Spinal cord (tissue), 10 donors: ENCODE results near the gene GOLGA8A. TPM values are rescaled to one million over a fixed set of nuclear protein-coding genes. Genes with fewer than 3 reads are reported as not detected.

Experiments used
- DNase-seq, 6 donors: peaks; one replicate each; pipeline versions ENCODE4 v3.0.0 to v3.0.0-alpha.2; 2013 to 2015; ENCODE audit warnings: low spot score in 6 of 6, low read depth in 4 of 6
- H3K27ac ChIP-seq: one replicate; pipeline ENCODE4 v1.5.1; 2013; ENCODE audit warnings: low read depth, low read length, control low read depth
- H3K27me3 ChIP-seq: one replicate; pipeline ENCODE4 v1.6.1; 2013; ENCODE audit warnings: low read length; ENCODE audit not compliant: control insufficient read depth, insufficient read depth
- H3K36me3 ChIP-seq: one replicate; pipeline ENCODE4 v1.6.1; 2013; ENCODE audit warnings: low read length; ENCODE audit not compliant: control insufficient read depth, insufficient read depth
- H3K4me1 ChIP-seq: one replicate; pipeline ENCODE4 v1.6.1; 2013; ENCODE audit warnings: low read length; ENCODE audit not compliant: control insufficient read depth, insufficient read depth
- H3K4me3 ChIP-seq: one replicate; pipeline ENCODE4 v1.5.1; 2013; ENCODE audit warnings: low read depth, low read length, control low read depth
- H3K9me3 ChIP-seq: one replicate; pipeline ENCODE4 v1.6.1; 2013; ENCODE audit warnings: low read length; ENCODE audit not compliant: control insufficient read depth, insufficient read depth
- WGBS: methylation state at CpG from one replicate; pipeline ENCODE4 v1.1.5; 2013; ENCODE audit warnings: missing lambda C conversion rate; ENCODE audit not compliant: insufficient coverage; 5-methylcytosine and 5-hydroxymethylcytosine counted together
- long read RNA-seq, 4 donors: transcript quantifications; one replicate each; lab custom pipeline, GENCODE V29; 2026
- polyA plus RNA-seq, 2 donors: library from polyadenylated mRNA; unstranded; fragments of 120-200 nt; gene quantifications; one replicate each; pipeline ENCODE4 v1.2.1, GENCODE V29; 2013; ENCODE audit not compliant: insufficient read length in 2 of 2
- total RNA-seq, 2 donors: library from RNA; depleted of rRNA in 1 of 2; stranded (reverse); fragments of 120-200 nt in 1 of 2; fragments of >200 nt in 1 of 2; gene quantifications; one replicate each; pipeline versions ENCODE4 v1.2.3 to v1.2.4, GENCODE V29; 2013 to 2014
- donor health status: healthy.

GOLGA8A gene
- total RNA-seq = 10 to 100 TPM; 47.3 to 82.5 TPM
- 100 to 1,000 TPM; 115 to 197 TPM for polyA plus RNA-seq
- long read RNA-seq, donor 1, partial matches to known transcripts = 37 of 39 reads
- long read RNA-seq, donor 1, other reads (novel, unspliced or antisense) = 0 of 39 reads
- long read RNA-seq, donor 2 = 0 reads
- long read RNA-seq, donor 3, partial matches to known transcripts = 7 of 7 reads
- long read RNA-seq, donor 3, other reads (novel, unspliced or antisense) = 0 of 7 reads
- long read RNA-seq, donor 4, partial matches to known transcripts = 85 of 87 reads
- long read RNA-seq, donor 4, other reads (novel, unspliced or antisense) = 0 of 87 reads

- Histone ChIP-seq H3K4me3 (no peak within 1 kb of the TSS), H3K4me1 (peaks cover 15% of the 10 kb centered on the region), H3K27me3 (no peaks in the 10 kb centered on the region), H3K27ac (no peak within 1 kb of the TSS), H3K36me3 (peaks cover 18% of the 10 kb centered on the region), H3K9me3 (no peaks in the 10 kb centered on the region)
- peak; percentile 55 to 96 (median 67) for DNase-seq
- WGBS = under 1% methylated on average over 30 of the region's 33 CpGs
Measured at GRCh38 chr15:34437687-34438086, at the start of gene GOLGA8A. GOLGA8A (minus strand) TSS chr15:34437808; CDS start chr15:34389691, 48,117 bp downstream.

- H3K36me3 ChIP-seq = no peaks in the 10 kb centered on the region
- H3K27me3 ChIP-seq = no peaks in the 10 kb centered on the region
- WGBS = 100% methylated on average over 2 of the region's 3 CpGs
- no peak overlapping the region for H3K27ac ChIP-seq
- H3K4me1 ChIP-seq = no peaks in the 10 kb centered on the region
- H3K4me3 ChIP-seq = no peak overlapping the region
- no peak for DNase-seq
- no peaks in the 10 kb centered on the region for H3K9me3 ChIP-seq
Measured at GRCh38 chr15:34483644-34484043, 46.0 kb upstream of the GOLGA8A start.

- Histone ChIP-seq H3K36me3 (no peaks in the 10 kb centered on the region), H3K27ac (no peak overlapping the region), H3K4me3 (no peak overlapping the region), H3K4me1 (no peaks in the 10 kb centered on the region), H3K27me3 (no peaks in the 10 kb centered on the region), H3K9me3 (no peaks in the 10 kb centered on the region)
- no CpG with 5 or more reads among the region's 3 CpGs for WGBS
- no peak for DNase-seq
Measured at GRCh38 chr15:34481370-34481769, 43.8 kb upstream of the GOLGA8A start.

- Histone ChIP-seq H3K4me3 (no peak overlapping the region), H3K27me3 (no peaks in the 10 kb centered on the region), H3K4me1 (no peaks in the 10 kb centered on the region), H3K36me3 (no peaks in the 10 kb centered on the region), H3K27ac (no peak overlapping the region), H3K9me3 (no peaks in the 10 kb centered on the region)
- WGBS = no CpG with 5 or more reads among the region's 1 CpG
- no peak for DNase-seq
Measured at GRCh38 chr15:34473840-34474239, 36.2 kb upstream of the GOLGA8A start.

- no peaks in the 10 kb centered on the region for H3K36me3 ChIP-seq
- H3K9me3 ChIP-seq = no peaks in the 10 kb centered on the region
- no peaks in the 10 kb centered on the region for H3K27me3 ChIP-seq
- H3K4me3 ChIP-seq = no peak overlapping the region
- H3K27ac ChIP-seq = no peak overlapping the region
- 60% methylated on average over 1 of the region's 2 CpGs for WGBS
- no peak for DNase-seq
- H3K4me1 ChIP-seq = no peaks in the 10 kb centered on the region
Measured at GRCh38 chr15:34472947-34473346, 35.3 kb upstream of the GOLGA8A start.

GRCh38 chr15:34470892-34471291 lies 33.3 kb upstream of the GOLGA8A start:
- no peaks in the 10 kb centered on the region for H3K27me3 ChIP-seq
- no CpG with 5 or more reads among the region's 1 CpG for WGBS
- no peak overlapping the region for H3K27ac ChIP-seq
- H3K4me3 ChIP-seq = no peak overlapping the region
- no peak for DNase-seq
- H3K36me3 ChIP-seq = no peaks in the 10 kb centered on the region
- no peaks in the 10 kb centered on the region for H3K4me1 ChIP-seq
- no peaks in the 10 kb centered on the region for H3K9me3 ChIP-seq

- no peak for DNase-seq
- Histone ChIP-seq H3K9me3 (no peaks in the 10 kb centered on the region), H3K27ac (no peak overlapping the region), H3K27me3 (no peaks in the 10 kb centered on the region), H3K4me3 (no peak overlapping the region), H3K4me1 (no peaks in the 10 kb centered on the region), H3K36me3 (no peaks in the 10 kb centered on the region)
- no CpG with 5 or more reads among the region's 3 CpGs for WGBS
Measured at GRCh38 chr15:34470091-34470490, 32.5 kb upstream of the GOLGA8A start.

GRCh38 chr15:34461730-34462129 lies 24.1 kb upstream of the GOLGA8A start:
- no peak for DNase-seq
- Histone ChIP-seq H3K27ac (no peak overlapping the region), H3K36me3 (no peaks in the 10 kb centered on the region), H3K4me3 (no peak overlapping the region), H3K4me1 (no peaks in the 10 kb centered on the region), H3K9me3 (no peaks in the 10 kb centered on the region), H3K27me3 (no peaks in the 10 kb centered on the region)
- no CpG with 5 or more reads among the region's 1 CpG for WGBS

- no peak for DNase-seq
- no peaks in the 10 kb centered on the region for H3K27me3 ChIP-seq
- no peaks in the 10 kb centered on the region for H3K9me3 ChIP-seq
- H3K4me1 ChIP-seq = no peaks in the 10 kb centered on the region
- no peak overlapping the region for H3K4me3 ChIP-seq
- no peaks in the 10 kb centered on the region for H3K36me3 ChIP-seq
- WGBS = no CpG with 5 or more reads among the region's 1 CpG
- H3K27ac ChIP-seq = no peak overlapping the region
Measured at GRCh38 chr15:34460451-34460850, 22.8 kb upstream of the GOLGA8A start.

GRCh38 chr15:34456658-34457057 lies 19.1 kb upstream of the GOLGA8A start:
- no peak for DNase-seq
- Histone ChIP-seq H3K36me3 (no peaks in the 10 kb centered on the region), H3K27me3 (no peaks in the 10 kb centered on the region), H3K27ac (no peak overlapping the region), H3K4me3 (no peak overlapping the region), H3K4me1 (no peaks in the 10 kb centered on the region), H3K9me3 (no peaks in the 10 kb centered on the region)
- no CpG with 5 or more reads among the region's 9 CpGs for WGBS
